Liver (tissue), 9 donors: ENCODE measurements around the gene UTF1. TPM values are rescaled to one million over a fixed set of nuclear protein-coding genes. Genes with fewer than 3 reads are reported as not detected.

ENCODE experiments used
- DNase-seq: peaks from one replicate; pipeline ENCODE4 v3.0.0-alpha.2; 2017; ENCODE audit warnings: low spot score
- H3K27ac ChIP-seq, 2 donors: one replicate each; pipeline ENCODE4 v1.7.0; 2013; ENCODE audit warnings: inconsistent platforms in 2 of 2, low read length in 2 of 2, control low read depth in 1 of 2, low read depth in 1 of 2, mild to moderate bottlenecking in 1 of 2
- H3K27me3 ChIP-seq, 4 donors: one replicate each; pipeline versions ENCODE4 v1.6.1 to v1.7.0; 2013; ENCODE audit warnings: low read length in 3 of 4, inconsistent platforms in 1 of 4, mild to moderate bottlenecking in 1 of 4, moderate library complexity in 1 of 4; ENCODE audit not compliant: control insufficient read depth in 4 of 4, insufficient read depth in 4 of 4
- H3K36me3 ChIP-seq, 4 donors: one replicate each; pipeline versions ENCODE4 v1.6.1 to v1.7.0; 2013; ENCODE audit warnings: low read length in 3 of 4, mild to moderate bottlenecking in 3 of 4, low read depth in 1 of 4, moderate library complexity in 1 of 4; ENCODE audit not compliant: control insufficient read depth in 4 of 4, insufficient read depth in 3 of 4
- H3K4me1 ChIP-seq, 4 donors: one replicate each; pipeline versions ENCODE4 v1.6.1 to v1.7.0; 2013; ENCODE audit warnings: low read length in 3 of 4, mild to moderate bottlenecking in 3 of 4, moderate library complexity in 1 of 4; ENCODE audit not compliant: control insufficient read depth in 4 of 4, insufficient read depth in 4 of 4
- H3K4me3 ChIP-seq, 3 donors: one replicate each; pipeline versions ENCODE4 v1.6.1 to v1.7.0; 2013; ENCODE audit warnings: low read length in 3 of 3, control low read depth in 1 of 3, low read depth in 1 of 3, mild to moderate bottlenecking in 1 of 3
- H3K9ac ChIP-seq, 2 donors: one replicate each; pipeline ENCODE4 v1.7.0; 2013; ENCODE audit warnings: low read length in 2 of 2, mild to moderate bottlenecking in 2 of 2, moderate library complexity in 2 of 2, control low read depth in 1 of 2, low read depth in 1 of 2
- H3K9me3 ChIP-seq, 4 donors: one replicate each; pipeline versions ENCODE4 v1.6.1 to v1.7.0; 2013; ENCODE audit warnings: low read length in 3 of 4; ENCODE audit not compliant: control insufficient read depth in 4 of 4
- EGR1 ChIP-seq, 2 donors: IDR thresholded peaks; 2 replicates each; pipeline ENCODE4 v1.6.1; 2016 to 2018; ENCODE audit warnings: antibody characterized with exemption in 2 of 2, low read depth in 2 of 2
- FOXA1 ChIP-seq: IDR thresholded peaks from 2 replicates; pipeline ENCODE4 v1.6.1; 2016; ENCODE audit warnings: antibody characterized with exemption
- FOXA2 ChIP-seq: IDR thresholded peaks from 2 replicates; pipeline ENCODE4 v1.6.1; 2016; ENCODE audit warnings: antibody characterized with exemption
- HNF4A ChIP-seq, 2 donors: conservative IDR thresholded peaks; 2 replicates each; pipeline ENCODE4 v1.6.1; 2016; ENCODE audit warnings: antibody characterized with exemption in 2 of 2, mild to moderate bottlenecking in 2 of 2
- JUND ChIP-seq, 2 donors: IDR thresholded peaks; 2 replicates each; pipeline ENCODE4 v1.6.1; 2016; ENCODE audit warnings: antibody characterized with exemption in 2 of 2
- RXRA ChIP-seq, 2 donors: IDR thresholded peaks; 2 replicates each; pipeline ENCODE4 v1.6.1; 2017 to 2018; ENCODE audit warnings: antibody characterized with exemption in 2 of 2, mild to moderate bottlenecking in 1 of 2
- SP1 ChIP-seq: IDR thresholded peaks from 2 replicates; pipeline ENCODE4 v1.6.1; 2018; ENCODE audit warnings: antibody characterized with exemption, mild to moderate bottlenecking
- WGBS: extraction: QIAGEN DNeasy Blood & Tissue Kit; methylation state at CpG from one replicate; pipeline ENCODE4 v1.1.7; 2013; 5-methylcytosine and 5-hydroxymethylcytosine counted together
- polyA plus RNA-seq, 2 donors: library from polyadenylated mRNA; stranded (reverse) in 1 of 2; unstranded in 1 of 2; fragments of 200-250 nt in 1 of 2; fragments of >200 nt in 1 of 2; fragmentation: Nextera tagmentation in 1 of 2; extraction: Ambion mirVana in 1 of 2; gene quantifications; one replicate each; pipeline versions ENCODE4 v1.2.1 to v1.2.3, GENCODE V29; 2013 to 2015
- total RNA-seq, 2 donors: library from RNA; depleted of rRNA; stranded (reverse); fragments of >200 nt; gene quantifications; one replicate each; pipeline ENCODE4 v1.2.3, GENCODE V29; 2014
- TF ChIP-seq, protein P1 (sequence below): IDR thresholded peaks from 2 replicates; pipeline ENCODE4 v1.6.1; 2016; ENCODE audit warnings: antibody characterized with exemption
- TF ChIP-seq, protein P2 (sequence below): fragments of 150-350 bp; IDR thresholded peaks from 2 replicates; pipeline ENCODE4 v1.5.1; 2017; ENCODE audit warnings: improper control_type of control experiment, low read depth, low read length; ENCODE audit not compliant: missing input control
- TF ChIP-seq, protein P3 (sequence below): IDR thresholded peaks from 2 replicates; pipeline ENCODE4 v1.6.1; 2016; ENCODE audit warnings: antibody characterized with exemption
- TF ChIP-seq, protein P4 (sequence below): IDR thresholded peaks from 2 replicates; pipeline ENCODE4 v1.6.1; 2016; ENCODE audit warnings: antibody characterized with exemption, mild to moderate bottlenecking
- donor health status: healthy.
- donor health status: healthy.
- donor health status: healthy.
- donor health status: healthy.
- donor health status: healthy.

Gene UTF1
- total and polyA plus RNA-seq, 4 donors, result not detected

DNA sequence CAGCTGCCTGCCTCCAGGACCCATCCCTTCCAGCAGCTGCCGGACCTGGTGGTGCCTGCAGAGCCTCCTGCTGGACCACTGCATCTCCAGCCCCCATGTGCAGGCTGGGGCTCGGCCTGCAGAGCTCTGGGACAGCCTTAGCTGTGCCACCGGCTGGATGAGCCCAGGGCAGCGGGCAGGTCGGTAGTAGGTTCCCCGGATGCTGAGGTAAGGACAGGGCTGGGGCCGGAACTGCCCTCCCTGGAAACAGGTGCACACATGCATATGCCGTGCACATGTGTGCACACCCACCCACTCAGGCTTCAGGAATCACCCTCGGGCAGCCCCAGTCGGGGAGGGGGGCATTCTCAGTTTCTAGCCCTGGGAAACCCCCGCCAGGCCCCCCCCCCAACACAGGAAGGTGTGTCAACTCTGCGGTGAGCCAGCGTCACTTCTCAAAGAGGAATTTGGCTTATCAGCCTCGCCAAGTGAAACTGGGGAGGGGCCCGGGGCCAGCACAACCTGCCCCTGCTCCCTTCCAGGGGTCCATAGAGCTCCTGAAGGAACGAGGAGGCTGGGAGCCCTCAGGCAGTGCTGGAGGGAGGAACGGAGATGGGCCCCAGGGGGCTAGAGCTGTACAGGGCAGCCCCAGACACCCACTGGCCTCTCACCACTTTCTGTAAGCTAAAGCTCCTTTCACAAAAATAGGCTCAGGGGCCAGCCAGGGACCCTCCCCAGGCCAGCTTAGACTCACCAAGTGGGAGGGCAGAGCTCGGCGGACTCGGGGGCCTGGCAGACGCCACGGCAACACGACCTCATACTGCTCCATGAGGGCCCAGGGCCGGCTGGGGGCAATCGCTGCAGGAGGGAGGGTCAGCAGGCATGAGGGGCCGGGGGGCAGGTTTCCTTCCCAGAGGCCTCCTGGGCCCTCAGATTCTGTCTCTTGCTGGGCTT lies 45.0 kb downstream of the UTF1 start:
- peaks cover 12 to 30% (median 25%) of the 10 kb centered on the region in 4 donors for H3K4me1 ChIP-seq
- no peak for TF ChIP-seq RXRA (IDR thresholded peaks at IDR 0.05)
- no peak for TF ChIP-seq SP1
- TF ChIP-seq, protein P1, sequence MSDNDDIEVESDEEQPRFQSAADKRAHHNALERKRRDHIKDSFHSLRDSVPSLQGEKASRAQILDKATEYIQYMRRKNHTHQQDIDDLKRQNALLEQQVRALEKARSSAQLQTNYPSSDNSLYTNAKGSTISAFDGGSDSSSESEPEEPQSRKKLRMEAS, result no peak
- TF ChIP-seq FOXA2, result no peak
- TF ChIP-seq HNF4A (conservative IDR thresholded peaks at IDR 0.05), result no peak
- TF ChIP-seq EGR1 (IDR thresholded peaks at IDR 0.05; ENCODE audit: low read depth in 2 of 2), result no peak
- TF ChIP-seq, protein P2, sequence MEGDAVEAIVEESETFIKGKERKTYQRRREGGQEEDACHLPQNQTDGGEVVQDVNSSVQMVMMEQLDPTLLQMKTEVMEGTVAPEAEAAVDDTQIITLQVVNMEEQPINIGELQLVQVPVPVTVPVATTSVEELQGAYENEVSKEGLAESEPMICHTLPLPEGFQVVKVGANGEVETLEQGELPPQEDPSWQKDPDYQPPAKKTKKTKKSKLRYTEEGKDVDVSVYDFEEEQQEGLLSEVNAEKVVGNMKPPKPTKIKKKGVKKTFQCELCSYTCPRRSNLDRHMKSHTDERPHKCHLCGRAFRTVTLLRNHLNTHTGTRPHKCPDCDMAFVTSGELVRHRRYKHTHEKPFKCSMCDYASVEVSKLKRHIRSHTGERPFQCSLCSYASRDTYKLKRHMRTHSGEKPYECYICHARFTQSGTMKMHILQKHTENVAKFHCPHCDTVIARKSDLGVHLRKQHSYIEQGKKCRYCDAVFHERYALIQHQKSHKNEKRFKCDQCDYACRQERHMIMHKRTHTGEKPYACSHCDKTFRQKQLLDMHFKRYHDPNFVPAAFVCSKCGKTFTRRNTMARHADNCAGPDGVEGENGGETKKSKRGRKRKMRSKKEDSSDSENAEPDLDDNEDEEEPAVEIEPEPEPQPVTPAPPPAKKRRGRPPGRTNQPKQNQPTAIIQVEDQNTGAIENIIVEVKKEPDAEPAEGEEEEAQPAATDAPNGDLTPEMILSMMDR, result no peak
- TF ChIP-seq JUND (IDR thresholded peaks at IDR 0.05), result no peak
- TF ChIP-seq, protein P3, sequence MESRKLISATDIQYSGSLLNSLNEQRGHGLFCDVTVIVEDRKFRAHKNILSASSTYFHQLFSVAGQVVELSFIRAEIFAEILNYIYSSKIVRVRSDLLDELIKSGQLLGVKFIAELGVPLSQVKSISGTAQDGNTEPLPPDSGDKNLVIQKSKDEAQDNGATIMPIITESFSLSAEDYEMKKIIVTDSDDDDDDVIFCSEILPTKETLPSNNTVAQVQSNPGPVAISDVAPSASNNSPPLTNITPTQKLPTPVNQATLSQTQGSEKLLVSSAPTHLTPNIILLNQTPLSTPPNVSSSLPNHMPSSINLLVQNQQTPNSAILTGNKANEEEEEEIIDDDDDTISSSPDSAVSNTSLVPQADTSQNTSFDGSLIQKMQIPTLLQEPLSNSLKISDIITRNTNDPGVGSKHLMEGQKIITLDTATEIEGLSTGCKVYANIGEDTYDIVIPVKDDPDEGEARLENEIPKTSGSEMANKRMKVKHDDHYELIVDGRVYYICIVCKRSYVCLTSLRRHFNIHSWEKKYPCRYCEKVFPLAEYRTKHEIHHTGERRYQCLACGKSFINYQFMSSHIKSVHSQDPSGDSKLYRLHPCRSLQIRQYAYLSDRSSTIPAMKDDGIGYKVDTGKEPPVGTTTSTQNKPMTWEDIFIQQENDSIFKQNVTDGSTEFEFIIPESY, result no peak

DNA sequence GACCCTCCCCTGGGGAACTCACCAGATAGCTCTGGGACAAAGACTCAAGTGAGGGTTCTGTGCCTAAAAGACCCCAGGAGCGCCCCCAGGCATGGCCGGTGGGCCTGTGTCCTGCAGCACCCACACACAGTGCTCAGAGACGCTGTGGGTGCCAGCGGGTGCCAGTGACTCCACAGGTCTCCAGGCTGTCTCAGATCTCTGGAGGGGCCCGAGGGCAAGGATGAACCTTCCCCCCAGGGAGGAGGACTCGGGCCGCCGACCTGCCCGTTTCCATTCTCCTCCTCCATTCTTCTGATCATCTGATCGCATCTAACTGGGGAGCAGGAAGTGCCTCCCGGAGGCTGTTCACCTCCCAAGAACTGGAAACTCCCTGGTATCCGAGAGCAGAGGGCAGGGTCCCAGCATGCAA lies 45.7 kb downstream of the UTF1 start:
- H3K9me3 ChIP-seq, result no peaks in the 10 kb centered on the region
- no peak overlapping the region for H3K4me3 ChIP-seq
- H3K9ac ChIP-seq, result peak overlapping the region in 1 of 2 donors; percentile 53
- no peak for DNase-seq
- peaks cover 0 to 19% (median 6%) of the 10 kb centered on the region in 4 donors for H3K36me3 ChIP-seq
- peak overlapping the region; percentile 23 to 50 for H3K27ac ChIP-seq
- no peaks in the 10 kb centered on the region for H3K27me3 ChIP-seq
- peaks cover 12 to 36% (median 27%) of the 10 kb centered on the region in 4 donors for H3K4me1 ChIP-seq
- WGBS, result 54% methylated on average over 12 of the region's 12 CpGs
- TF ChIP-seq, protein P2, result no peak
- TF ChIP-seq FOXA1 (no peak), HNF4A (conservative IDR thresholded peaks at IDR 0.05) (no peak)
- TF ChIP-seq, protein P4, sequence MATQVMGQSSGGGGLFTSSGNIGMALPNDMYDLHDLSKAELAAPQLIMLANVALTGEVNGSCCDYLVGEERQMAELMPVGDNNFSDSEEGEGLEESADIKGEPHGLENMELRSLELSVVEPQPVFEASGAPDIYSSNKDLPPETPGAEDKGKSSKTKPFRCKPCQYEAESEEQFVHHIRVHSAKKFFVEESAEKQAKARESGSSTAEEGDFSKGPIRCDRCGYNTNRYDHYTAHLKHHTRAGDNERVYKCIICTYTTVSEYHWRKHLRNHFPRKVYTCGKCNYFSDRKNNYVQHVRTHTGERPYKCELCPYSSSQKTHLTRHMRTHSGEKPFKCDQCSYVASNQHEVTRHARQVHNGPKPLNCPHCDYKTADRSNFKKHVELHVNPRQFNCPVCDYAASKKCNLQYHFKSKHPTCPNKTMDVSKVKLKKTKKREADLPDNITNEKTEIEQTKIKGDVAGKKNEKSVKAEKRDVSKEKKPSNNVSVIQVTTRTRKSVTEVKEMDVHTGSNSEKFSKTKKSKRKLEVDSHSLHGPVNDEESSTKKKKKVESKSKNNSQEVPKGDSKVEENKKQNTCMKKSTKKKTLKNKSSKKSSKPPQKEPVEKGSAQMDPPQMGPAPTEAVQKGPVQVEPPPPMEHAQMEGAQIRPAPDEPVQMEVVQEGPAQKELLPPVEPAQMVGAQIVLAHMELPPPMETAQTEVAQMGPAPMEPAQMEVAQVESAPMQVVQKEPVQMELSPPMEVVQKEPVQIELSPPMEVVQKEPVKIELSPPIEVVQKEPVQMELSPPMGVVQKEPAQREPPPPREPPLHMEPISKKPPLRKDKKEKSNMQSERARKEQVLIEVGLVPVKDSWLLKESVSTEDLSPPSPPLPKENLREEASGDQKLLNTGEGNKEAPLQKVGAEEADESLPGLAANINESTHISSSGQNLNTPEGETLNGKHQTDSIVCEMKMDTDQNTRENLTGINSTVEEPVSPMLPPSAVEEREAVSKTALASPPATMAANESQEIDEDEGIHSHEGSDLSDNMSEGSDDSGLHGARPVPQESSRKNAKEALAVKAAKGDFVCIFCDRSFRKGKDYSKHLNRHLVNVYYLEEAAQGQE, result no peak

More for the DNA sequence above, 45.0 kb downstream of the UTF1 start:
- Histone ChIP-seq H3K4me3 (no peak overlapping the region), H3K27me3 (no peaks in the 10 kb centered on the region), H3K27ac (peak overlapping the region; percentile 23 to 50), H3K9ac (peak overlapping the region in 1 of 2 donors; percentile 53), H3K9me3 (no peaks in the 10 kb centered on the region), H3K36me3 (peaks cover 4 to 20% (median 7%) of the 10 kb centered on the region in 4 donors)
- no peak for DNase-seq
- WGBS, result 63% methylated on average over 26 of the region's 26 CpGs
